ENCODE results near the gene SLC25A27. TPM values are rescaled to one million over a fixed set of nuclear protein-coding genes. Genes with fewer than 3 reads are reported as not detected.
A peak's percentile ranks its signal among the peaks of the same experiment; 100 is the strongest.

The SLC25A27 gene
- total and polyA plus RNA-seq, 2 of the 4 experiments (the other 2 are of a cell fraction): 1.3 TPM; not detected in 1

DNA sequence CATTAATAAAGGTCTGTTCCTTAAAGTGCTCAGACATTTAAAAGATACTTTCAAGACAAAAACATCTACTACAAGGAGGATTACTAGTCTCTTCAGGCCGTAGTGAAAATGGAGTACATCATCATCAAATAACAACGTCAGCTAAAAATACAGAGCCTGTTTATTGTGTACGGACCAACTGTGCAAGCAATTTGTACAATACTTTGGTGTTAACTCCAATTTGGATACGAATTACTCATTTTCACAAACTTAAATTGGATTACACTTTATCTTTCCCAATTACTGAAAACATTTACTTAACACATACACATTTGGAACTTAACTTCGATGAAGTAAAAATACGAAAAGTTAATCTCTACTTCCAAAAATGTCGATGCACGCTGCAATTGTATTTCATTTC is 959 bp upstream of the SLC25A27 start:
- no peaks in the 10 kb centered on the region for H3K36me3 ChIP-seq (ENCODE audit: control insufficient read depth, insufficient read depth, low read length)
- no peak overlapping the region for H2BK120ac ChIP-seq (ENCODE audit: low read depth, low read length)
- DNase-seq (no peak), ATAC-seq (ENCODE audit: low read depth) (no peak)
- TF ChIP-seq MAFK (IDR thresholded peaks at IDR 0.05; ENCODE audit: low read depth, low read length) (peak; percentile 63), BHLHE40 (IDR thresholded peaks at IDR 0.05; ENCODE audit: low read depth, low read length) (no peak), FOS (IDR thresholded peaks at IDR 0.05; ENCODE audit: low read depth, low read length) (no peak)
- H4K8ac ChIP-seq (ENCODE audit: low read depth in 2 of 2, low read length in 2 of 2): no peak overlapping the region
- no peaks in the 10 kb centered on the region for H3K9me3 ChIP-seq (ENCODE audit: control insufficient read depth, insufficient read depth, low read length)
- H3K4ac ChIP-seq (ENCODE audit: low read depth, low read length): no peak overlapping the region
- ChIA-PET CTCF (no interaction called here), POLR2A (ENCODE audit: unreplicated experiment) (no interaction called here)
- no peaks in the 10 kb centered on the region for H3K9me1 ChIP-seq (ENCODE audit: insufficient read depth, low read length)
- no peak overlapping the region for H2AFZ ChIP-seq (replicated peaks; ENCODE audit: low read length, poor library complexity)
- no peak overlapping the region for H2BK5ac ChIP-seq (ENCODE audit: low read depth, low read length, poor library complexity, severe bottlenecking)
- no peak overlapping the region for H3K18ac ChIP-seq (ENCODE audit: low read depth, low read length)
- no peak overlapping the region for H2AK9ac ChIP-seq (replicated peaks; ENCODE audit: low read depth, low read length, poor library complexity)
- no peak overlapping the region for H4K5ac ChIP-seq (ENCODE audit: low read depth, low read length)
- H3K23ac ChIP-seq (ENCODE audit: low read depth, low read length): no peak overlapping the region
- H3K9ac ChIP-seq (ENCODE audit: low read depth, low read length): no peak overlapping the region
- no peak overlapping the region for H2BK15ac ChIP-seq (ENCODE audit: low read depth, low read length)
- no peak overlapping the region; the same call in 1 of the 2 replicates for H3K4me3 ChIP-seq (ENCODE audit: insufficient read depth, low read depth, low read length)
- H3K79me1 ChIP-seq (ENCODE audit: low read depth in 1 of 2, low read length in 2 of 2): no peaks in the 10 kb centered on the region
- H3K56ac ChIP-seq (ENCODE audit: extremely low read depth, insufficient read depth, low read length): no peak overlapping the region
- H3K4me1 ChIP-seq (ENCODE audit: control insufficient read depth, insufficient read depth, low read length): no peaks in the 10 kb centered on the region
- H3K27ac ChIP-seq (ENCODE audit: insufficient read depth, low read length): no peak overlapping the region
- H4K20me1 ChIP-seq (ENCODE audit: insufficient read depth, low read length): no peaks in the 10 kb centered on the region
- H4K91ac ChIP-seq (ENCODE audit: insufficient read depth, low read depth, low read length): no peak overlapping the region
- H3K4me2 ChIP-seq (ENCODE audit: low read depth, low read length): no peak overlapping the region
- no peak overlapping the region for H2AK5ac ChIP-seq (ENCODE audit: low read depth, low read length)
- dilution Hi-C loops (cut with HindIII; ENCODE audit: low sequenced_read_pairs, unreplicated experiment): no loop called here
- intact Hi-C loops (cut with micrococcal nuclease): no loop called here
- no peaks in the 10 kb centered on the region for H3K27me3 ChIP-seq (ENCODE audit: control insufficient read depth, insufficient read depth, low read length)
- H3K14ac ChIP-seq (replicated peaks; ENCODE audit: low read depth, low read length): no peak overlapping the region
- no TSS peak for BruUV-seq (replicated peaks)
- H2BK20ac ChIP-seq (ENCODE audit: low read depth, low read length): no peak overlapping the region
- in situ Hi-C loops (cut with MboI; ENCODE audit: low sequenced_read_pairs): no loop called here
- WGBS, 2 experiments (ENCODE audit: extremely low coverage in 2 of 2, insufficient read length in 1 of 2): no CpG with 5 or more reads among the region's 8 CpGs

All from IMR-90 (cell line).